WERI-Rb-1 (cell line): ENCODE measurements around the gene MYLK.
A peak's percentile ranks its signal among the peaks of the same experiment; 100 is the strongest.

Source experiments
- DNase-seq: peaks from one replicate; pipeline ENCODE4 v3.0.0-alpha.2; 2020
- H3K27ac ChIP-seq: fragments of 250-450 bp; sonication (Bioruptor Pico); 2 replicates; pipeline ENCODE4 v1.5.1; 2020; ENCODE audit warnings: mild to moderate bottlenecking, moderate library complexity
- H3K27me3 ChIP-seq: fragments of 250-450 bp; sonication (Bioruptor Pico); 2 replicates; pipeline ENCODE4 v1.5.1; 2021; ENCODE audit warnings: mild to moderate bottlenecking, low read depth, moderate library complexity; ENCODE audit not compliant: insufficient read depth, severe bottlenecking
- H3K36me3 ChIP-seq: fragments of 250-450 bp; sonication (Bioruptor Pico); 2 replicates; pipeline ENCODE4 v1.5.1; 2020; ENCODE audit warnings: mild to moderate bottlenecking, moderate library complexity
- H3K4me3 ChIP-seq: 2 replicates; pipeline ENCODE4 v1.5.1; 2011; ENCODE audit warnings: low read depth, mild to moderate bottlenecking, control low read depth, low read length
- H3K9me3 ChIP-seq: fragments of 250-450 bp; sonication (Bioruptor Pico); 2 replicates; pipeline ENCODE4 v1.5.1; 2021; ENCODE audit warnings: mild to moderate bottlenecking, moderate library complexity; ENCODE audit not compliant: severe bottlenecking
- TF ChIP-seq, protein P1 (sequence below): IDR thresholded peaks from 2 replicates; pipeline ENCODE4 v1.5.1; 2011; ENCODE audit warnings: low read depth, mild to moderate bottlenecking, control low read depth, inconsistent platforms, low read length

MYLK gene

DNA sequence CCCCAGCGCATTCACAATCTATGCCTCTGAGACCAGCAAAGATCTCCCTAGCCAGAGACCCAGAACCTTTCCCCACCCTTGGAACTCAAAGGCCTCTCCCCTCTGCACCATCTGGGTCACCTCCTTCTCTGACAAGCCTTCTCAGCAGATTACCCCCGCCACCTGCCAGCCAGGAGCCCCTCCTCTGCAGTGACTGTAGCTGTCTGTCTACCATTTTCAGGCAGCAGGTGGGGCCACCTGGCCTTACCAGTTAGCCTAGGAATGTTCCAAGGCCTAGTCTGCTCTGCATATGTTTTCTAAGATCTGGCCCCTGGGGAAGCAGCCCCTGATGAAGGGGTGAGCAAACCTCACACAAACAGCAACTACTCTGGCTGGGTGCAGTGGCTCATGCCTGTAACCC is 2.4 kb downstream of the MYLK start:
- Histone ChIP-seq H3K4me3 (no peak overlapping the region), H3K27me3 (no peaks in the 10 kb centered on the region), H3K9me3 (no peaks in the 10 kb centered on the region), H3K36me3 (no peaks in the 10 kb centered on the region), H3K27ac (peak overlapping the region; percentile 29; the same call in 1 of the 2 replicates)
- DNase-seq = peak; percentile 93
- TF ChIP-seq, protein P1, sequence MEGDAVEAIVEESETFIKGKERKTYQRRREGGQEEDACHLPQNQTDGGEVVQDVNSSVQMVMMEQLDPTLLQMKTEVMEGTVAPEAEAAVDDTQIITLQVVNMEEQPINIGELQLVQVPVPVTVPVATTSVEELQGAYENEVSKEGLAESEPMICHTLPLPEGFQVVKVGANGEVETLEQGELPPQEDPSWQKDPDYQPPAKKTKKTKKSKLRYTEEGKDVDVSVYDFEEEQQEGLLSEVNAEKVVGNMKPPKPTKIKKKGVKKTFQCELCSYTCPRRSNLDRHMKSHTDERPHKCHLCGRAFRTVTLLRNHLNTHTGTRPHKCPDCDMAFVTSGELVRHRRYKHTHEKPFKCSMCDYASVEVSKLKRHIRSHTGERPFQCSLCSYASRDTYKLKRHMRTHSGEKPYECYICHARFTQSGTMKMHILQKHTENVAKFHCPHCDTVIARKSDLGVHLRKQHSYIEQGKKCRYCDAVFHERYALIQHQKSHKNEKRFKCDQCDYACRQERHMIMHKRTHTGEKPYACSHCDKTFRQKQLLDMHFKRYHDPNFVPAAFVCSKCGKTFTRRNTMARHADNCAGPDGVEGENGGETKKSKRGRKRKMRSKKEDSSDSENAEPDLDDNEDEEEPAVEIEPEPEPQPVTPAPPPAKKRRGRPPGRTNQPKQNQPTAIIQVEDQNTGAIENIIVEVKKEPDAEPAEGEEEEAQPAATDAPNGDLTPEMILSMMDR = peak; percentile 42; the same call in 1 of the 2 replicates

DNA sequence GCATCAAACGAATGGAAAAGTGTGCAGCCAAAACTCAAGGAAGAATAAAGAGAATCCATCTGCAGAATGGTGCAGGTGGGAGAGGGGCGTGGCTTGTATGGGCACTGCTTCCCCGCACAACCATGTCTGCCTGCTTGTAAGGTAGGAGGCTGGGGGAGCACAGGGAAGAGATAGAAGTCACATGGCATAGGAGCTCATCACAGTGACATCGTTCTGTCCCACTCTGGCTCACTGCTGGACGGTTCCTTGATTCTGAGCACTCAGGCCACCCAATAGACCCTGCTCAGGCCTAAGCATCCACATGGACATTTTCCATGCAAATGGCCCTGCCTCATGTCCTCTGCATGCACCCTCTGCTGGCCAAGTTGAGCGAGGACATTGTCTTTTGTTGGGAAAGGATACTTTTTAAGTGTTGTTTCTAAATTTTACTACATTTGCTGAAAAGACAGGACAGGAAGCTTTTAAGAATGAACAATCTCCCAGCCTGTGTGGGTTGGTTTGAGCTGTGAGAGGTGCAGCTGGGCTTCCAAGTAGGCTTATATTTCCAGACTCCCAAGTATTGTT is 3.1 kb downstream of the MYLK start:
- H3K27ac ChIP-seq = peak overlapping the region; percentile 29; the same call in 1 of the 2 replicates
- no peak overlapping the region for H3K4me3 ChIP-seq

DNA sequence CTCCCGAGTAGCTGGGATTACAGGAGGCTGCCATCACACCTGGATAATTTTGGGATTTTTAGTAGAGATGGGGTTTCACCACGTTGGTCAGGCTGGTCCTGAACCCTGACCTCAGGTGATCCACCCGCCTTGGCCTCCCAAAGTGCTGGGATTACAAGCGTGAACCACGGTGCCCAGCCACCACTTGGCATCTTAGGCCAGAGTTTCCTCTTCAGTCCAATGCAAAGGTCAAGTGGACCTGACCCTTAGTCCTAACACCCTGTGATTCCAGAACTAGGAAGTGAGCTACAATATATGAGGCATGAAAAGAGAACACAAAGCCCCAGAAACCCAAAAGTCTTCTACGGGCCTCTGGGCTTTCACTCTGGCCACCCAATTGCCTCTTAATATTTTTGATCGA is 5.3 kb downstream of the MYLK start:
- Histone ChIP-seq H3K27ac (no peak overlapping the region), H3K4me3 (no peak overlapping the region), H3K27me3 (no peaks in the 10 kb centered on the region), H3K9me3 (no peaks in the 10 kb centered on the region), H3K36me3 (no peaks in the 10 kb centered on the region)
- no peak for DNase-seq
- TF ChIP-seq, protein P1 = no peak

More for the DNA sequence above, 3.1 kb downstream of the MYLK start:
- TF ChIP-seq, protein P1 = peak; percentile 63
- no peaks in the 10 kb centered on the region for H3K36me3 ChIP-seq
- no peaks in the 10 kb centered on the region for H3K27me3 ChIP-seq
- no peaks in the 10 kb centered on the region for H3K9me3 ChIP-seq
- peak; percentile 35 for DNase-seq

DNA sequence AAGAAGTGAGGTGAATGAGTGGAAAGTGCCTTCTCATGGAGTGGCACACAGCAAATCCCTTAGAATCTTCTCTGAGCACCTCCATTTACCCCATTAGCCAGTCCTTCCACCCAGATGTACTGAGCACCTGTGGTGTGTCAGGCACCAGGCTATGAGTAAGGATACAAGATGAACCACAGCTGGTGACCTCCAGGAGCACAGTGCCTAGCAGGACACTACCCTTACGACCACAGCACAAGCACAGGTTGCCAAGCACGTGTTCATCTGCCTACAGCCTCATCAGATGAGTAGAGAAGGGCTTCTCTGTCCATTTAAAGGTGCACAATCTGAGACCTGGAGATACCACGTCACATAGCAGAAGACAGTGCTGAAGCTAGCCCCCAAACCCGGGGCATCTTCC is 6.2 kb downstream of the MYLK start:
- TF ChIP-seq, protein P1 = no peak
- Histone ChIP-seq H3K4me3 (no peak overlapping the region), H3K27me3 (no peaks in the 10 kb centered on the region), H3K36me3 (no peaks in the 10 kb centered on the region), H3K27ac (no peak overlapping the region), H3K9me3 (no peaks in the 10 kb centered on the region)
- no peak for DNase-seq

DNA sequence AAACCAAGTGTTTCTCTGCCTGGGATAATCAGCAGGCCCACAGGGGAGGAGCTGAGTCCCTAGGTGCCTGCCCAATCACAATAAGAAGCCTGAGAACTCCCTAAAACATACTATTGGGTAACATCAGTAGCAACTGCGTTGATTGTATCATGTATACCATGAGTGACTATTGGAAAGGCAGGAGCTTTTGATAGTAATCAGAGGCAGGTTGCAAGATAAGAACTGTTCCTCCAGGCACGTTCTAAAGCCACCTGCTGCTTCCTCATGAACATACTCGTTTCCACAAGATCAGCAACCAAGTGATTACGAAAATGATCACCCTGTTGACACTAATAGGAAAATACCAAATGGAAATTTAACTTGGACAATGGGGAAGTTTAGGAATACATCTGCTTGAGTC is 6.7 kb downstream of the MYLK start:
- no peaks in the 10 kb centered on the region for H3K9me3 ChIP-seq
- TF ChIP-seq, protein P1 = no peak
- DNase-seq = no peak
- H3K27me3 ChIP-seq = no peaks in the 10 kb centered on the region
- H3K27ac ChIP-seq = no peak overlapping the region
- no peak overlapping the region for H3K4me3 ChIP-seq
- no peaks in the 10 kb centered on the region for H3K36me3 ChIP-seq

DNA sequence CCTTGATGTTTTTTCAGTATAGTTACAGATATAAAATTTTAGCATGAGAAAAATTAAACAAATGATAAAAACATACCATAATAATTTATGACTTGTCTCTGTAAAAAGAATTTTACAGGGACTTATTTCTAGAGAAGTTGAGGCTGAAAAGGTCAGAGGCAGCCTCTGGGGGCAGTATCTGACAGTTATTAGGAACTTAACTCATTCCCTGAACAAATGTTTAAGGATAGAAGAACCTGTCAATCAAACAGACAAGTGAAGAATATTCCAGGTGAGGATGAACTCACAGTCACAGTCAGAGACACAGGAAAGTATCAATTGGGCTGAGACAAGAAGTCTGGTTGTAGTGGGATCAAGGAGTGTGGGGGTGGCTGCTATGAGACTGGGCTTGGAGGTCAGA is 7.3 kb downstream of the MYLK start:
- H3K36me3 ChIP-seq = no peaks in the 10 kb centered on the region
- no peak for DNase-seq
- H3K9me3 ChIP-seq = no peaks in the 10 kb centered on the region
- no peak overlapping the region for H3K27ac ChIP-seq
- TF ChIP-seq, protein P1 = 0 out of 2 replicates have a peak, but pooled peaks have one; percentile 6
- H3K4me3 ChIP-seq = no peak overlapping the region
- no peaks in the 10 kb centered on the region for H3K27me3 ChIP-seq
